H1 (cell line): ENCODE measurements around the gene TMEM229B. TPM values are rescaled to one million over a fixed set of nuclear protein-coding genes. Genes with fewer than 3 reads are reported as not detected.

Experiments used
- CTCF ChIA-PET: fragments of 300-600 bp; sonication (Branson Sonifier 250); formaldehyde crosslinking; loops from one replicate; lab custom pipeline; 2021; ENCODE audit not compliant: partially characterized antibody; lab: Charles Lee
- POLR2A ChIA-PET: fragments of 300-600 bp; sonication (Branson Sonifier 250); formaldehyde crosslinking; loops from one replicate; lab custom pipeline; 2021; ENCODE audit warnings: inconsistent platforms; ENCODE audit not compliant: partially characterized antibody; lab: Charles Lee
- DNase-seq, 2 experiments: peaks; one replicate each; pipeline versions ENCODE4 v3.0.0 to v3.0.0-alpha.2; 2010 to 2022; ENCODE audit warnings: low spot score in 2 of 2, low read depth in 1 of 2, mixed read lengths in 1 of 2
- FAIRE-seq: peaks from 2 replicates; lab custom pipeline; 2011; peaks lifted over from hg19 to GRCh38; lab: Jason Lieb, UNC
- H2AFZ ChIP-seq: 2 replicates; pipeline ENCODE4 v1.8.1; 2012; ENCODE audit warnings: low read length, inconsistent platforms
- H2AK5ac ChIP-seq: 2 replicates; pipeline ENCODE4 v1.6.1; 2013; ENCODE audit warnings: low read depth, low read length
- H2BK120ac ChIP-seq: replicated peaks from 2 replicates; pipeline ENCODE3; 2013; ENCODE audit warnings: low read depth, low read length, inconsistent platforms
- H2BK12ac ChIP-seq: 2 replicates; pipeline ENCODE4 v1.6.1; 2013; ENCODE audit warnings: low read depth, low read length
- H2BK15ac ChIP-seq: 2 replicates; pipeline ENCODE4 v1.6.1; 2013; ENCODE audit warnings: low read length
- H2BK20ac ChIP-seq: 2 replicates; pipeline ENCODE4 v1.6.1; 2013; ENCODE audit warnings: low read length
- H2BK5ac ChIP-seq: 2 replicates; pipeline ENCODE4 v1.6.1; 2013; ENCODE audit warnings: low read depth, low read length
- H3K14ac ChIP-seq: 2 replicates; pipeline ENCODE4 v1.6.1; 2013; ENCODE audit warnings: inconsistent platforms; ENCODE audit not compliant: insufficient read length
- H3K18ac ChIP-seq: 2 replicates; pipeline ENCODE4 v1.6.1; 2013; ENCODE audit warnings: low read length; ENCODE audit errors: extremely low read depth
- H3K23ac ChIP-seq: 2 replicates; pipeline ENCODE4 v1.6.1; 2013; ENCODE audit warnings: inconsistent platforms; ENCODE audit not compliant: insufficient read length
- H3K23me2 ChIP-seq: 2 replicates; pipeline ENCODE4 v1.6.1; 2013; ENCODE audit warnings: low read depth, low read length
- H3K27ac ChIP-seq: 2 replicates; pipeline ENCODE4 v1.6.1; 2011; ENCODE audit warnings: low read depth, low read length, inconsistent platforms
- H3K27me3 ChIP-seq, 4 experiments: replicated peaks in 1 of 4; 1 replicate in 1 of 4; 2 replicates in 3 of 4; pipeline versions ENCODE4 v1.6.1 to v1.8.1; 2011 to 2013; ENCODE audit warnings: low read length in 3 of 4, mild to moderate bottlenecking in 3 of 4, inconsistent platforms in 2 of 4, mixed read lengths in 2 of 4, moderate library complexity in 1 of 4; ENCODE audit not compliant: control insufficient read depth in 3 of 4, insufficient read depth in 3 of 4; ENCODE audit errors: extremely low read depth in 1 of 4
- H3K36me3 ChIP-seq, 4 experiments: 2 replicates each; pipeline versions ENCODE4 v1.6.1 to v1.8.1; 2011 to 2013; ENCODE audit warnings: mild to moderate bottlenecking in 4 of 4, low read length in 3 of 4, moderate library complexity in 2 of 4, control low read depth in 1 of 4, inconsistent platforms in 1 of 4; ENCODE audit not compliant: insufficient read depth in 4 of 4, control insufficient read depth in 2 of 4
- H3K4ac ChIP-seq: replicated peaks from 2 replicates; pipeline ENCODE3; 2013; ENCODE audit warnings: low read length, low read depth, mixed read lengths, inconsistent platforms; ENCODE audit not compliant: insufficient read length
- H3K4me1 ChIP-seq, 4 experiments: replicated peaks in 1 of 4; 1 replicate in 1 of 4; 2 replicates in 3 of 4; pipeline versions ENCODE4 v1.6.1 to v1.8.1; 2011 to 2013; ENCODE audit warnings: low read length in 3 of 4, inconsistent platforms in 2 of 4, mixed read lengths in 1 of 4; ENCODE audit not compliant: insufficient read depth in 4 of 4, control insufficient read depth in 3 of 4
- H3K4me2 ChIP-seq, 2 experiments: 2 replicates each; pipeline versions ENCODE4 v1.6.1 to v1.8.1; 2011 to 2013; ENCODE audit warnings: low read depth in 2 of 2, low read length in 2 of 2, control low read depth in 1 of 2, inconsistent platforms in 1 of 2, mild to moderate bottlenecking in 1 of 2; ENCODE audit not compliant: insufficient read depth in 1 of 2
- H3K4me3 ChIP-seq, 4 experiments: fragments of 200-600, 300-600 bp in 1 of 4; sonication (generic), shearing (Covaris generic), sonication (Bioruptor Twin) in 1 of 4; 2 replicates each; pipeline versions ENCODE4 v1.5.1 to v1.8.1; 2011 to 2016; ENCODE audit warnings: low read length in 4 of 4, low read depth in 3 of 4, control low read depth in 2 of 4, inconsistent platforms in 2 of 4, mild to moderate bottlenecking in 2 of 4, mixed read lengths in 1 of 4, moderate library complexity in 1 of 4; ENCODE audit not compliant: insufficient read depth in 2 of 4; ENCODE audit errors: extremely low read depth in 1 of 4
- H3K56ac ChIP-seq: replicated peaks from 2 replicates; pipeline ENCODE3; 2013; ENCODE audit warnings: low read depth, mild to moderate bottlenecking, mixed read lengths, low read length, inconsistent platforms; ENCODE audit not compliant: insufficient read length
- H3K79me1 ChIP-seq: 2 replicates; pipeline ENCODE4 v1.6.1; 2013; ENCODE audit warnings: low read depth, low read length, control low read depth
- H3K79me2 ChIP-seq, 2 experiments: 2 replicates each; pipeline versions ENCODE4 v1.6.1 to v1.8.1; 2012 to 2013; ENCODE audit warnings: low read length in 2 of 2, mild to moderate bottlenecking in 2 of 2, inconsistent platforms in 1 of 2; ENCODE audit not compliant: insufficient read depth in 2 of 2, control insufficient read depth in 1 of 2
- H3K9ac ChIP-seq, 4 experiments: replicated peaks in 1 of 4; 1 replicate in 1 of 4; 2 replicates in 3 of 4; pipeline versions ENCODE4 v1.6.1 to v1.8.1; 2011 to 2013; ENCODE audit warnings: low read depth in 3 of 4, low read length in 3 of 4, control low read depth in 2 of 4, mild to moderate bottlenecking in 2 of 4, moderate library complexity in 2 of 4, inconsistent platforms in 1 of 4; ENCODE audit errors: extremely low read depth in 1 of 4
- H3K9me3 ChIP-seq, 2 experiments: 2 replicates each; pipeline versions ENCODE4 v1.6.1 to v1.8.1; 2012 to 2013; ENCODE audit warnings: mild to moderate bottlenecking in 2 of 2, moderate library complexity in 2 of 2, control low read depth in 1 of 2, inconsistent platforms in 1 of 2, low read depth in 1 of 2, low read length in 1 of 2, mixed read lengths in 1 of 2; ENCODE audit not compliant: insufficient read depth in 2 of 2
- H4K20me1 ChIP-seq, 2 experiments: replicated peaks in 1 of 2; 2 replicates each; pipeline versions ENCODE3 to v1.8.1; 2011 to 2013; ENCODE audit warnings: inconsistent platforms in 2 of 2, low read length in 2 of 2, mild to moderate bottlenecking in 1 of 2; ENCODE audit not compliant: insufficient read depth in 2 of 2, control insufficient read depth in 1 of 2
- H4K5ac ChIP-seq: 2 replicates; pipeline ENCODE4 v1.6.1; 2013; ENCODE audit warnings: low read length, low read depth, mixed read lengths, inconsistent platforms; ENCODE audit not compliant: insufficient read length
- H4K8ac ChIP-seq: 2 replicates; pipeline ENCODE4 v1.8.0; 2013; ENCODE audit warnings: mild to moderate bottlenecking, moderate library complexity, low read length, inconsistent platforms; ENCODE audit not compliant: insufficient read depth; ENCODE audit errors: extremely low read depth
- H4K91ac ChIP-seq: replicated peaks from 2 replicates; pipeline ENCODE3; 2013; ENCODE audit warnings: low read length, mixed read lengths, inconsistent platforms; ENCODE audit not compliant: insufficient read length
- BCL11A ChIP-seq, 2 experiments: IDR thresholded peaks; one replicate each; pipeline ENCODE4 v1.6.1; 2011; ENCODE audit warnings: low read depth in 2 of 2, low read length in 2 of 2, mild to moderate bottlenecking in 2 of 2
- CTCF ChIP-seq, 3 experiments: IDR thresholded peaks; 1 replicate in 2 of 3; 2 replicates in 1 of 3; pipeline versions ENCODE4 v1.5.1 to v1.6.1; 2011; ENCODE audit warnings: low read length in 3 of 3, mild to moderate bottlenecking in 3 of 3, inconsistent platforms in 2 of 3, low read depth in 1 of 3, moderate library complexity in 1 of 3; ENCODE audit not compliant: insufficient read depth in 1 of 3; ENCODE audit errors: control extremely low read depth in 1 of 3
- WGBS, 2 experiments: shearing (Covaris generic) in 1 of 2; methylation state at CpG; one replicate each; pipeline versions ENCODE4 v1.1.6 to v1.1.7; 2013 to 2015; ENCODE audit warnings: low lambda C conversion rate in 2 of 2, mixed read lengths in 2 of 2, inconsistent platforms in 1 of 2, low coverage in 1 of 2, missing lambda C conversion rate in 1 of 2; ENCODE audit not compliant: insufficient replicate concordance in 2 of 2, insufficient coverage in 1 of 2, insufficient read length in 1 of 2; ENCODE audit errors: extremely low coverage in 1 of 2, missing lambda C conversion rate in 1 of 2; 5-methylcytosine and 5-hydroxymethylcytosine counted together
- polyA plus RNA-seq, 7 experiments: library from polyadenylated mRNA; depleted of rRNA in 3 of 7; stranded (reverse) in 5 of 7; unstranded in 2 of 7; fragments of >200 nt in 5 of 7; fragments of 200-250 nt in 2 of 7; gene quantifications; 1 replicate in 5 of 7; 2 replicates in 1 of 7; 4 replicates in 1 of 7; pipeline versions ENCODE4 v1.2.1 to v1.2.3, GENCODE V29; 2011 to 2013; ENCODE audit warnings: missing spikeins in 2 of 7, mixed read lengths in 2 of 7
- total RNA-seq: library from RNA; stranded (reverse); fragmentation: NEBNext Ultra II Directional; extraction: Animal tissue kit (Norgen Biotek cat#: 25700); gene quantifications from 2 replicates; pipeline ENCODE4 v1.2.1, GENCODE V29; 2021

TMEM229B gene
- total and polyA plus RNA-seq, 2 of the 8 experiments (the other 6 are each of a cell fraction or from before 2014, with no cell fraction given): 0.73 to 0.85 TPM

DNA sequence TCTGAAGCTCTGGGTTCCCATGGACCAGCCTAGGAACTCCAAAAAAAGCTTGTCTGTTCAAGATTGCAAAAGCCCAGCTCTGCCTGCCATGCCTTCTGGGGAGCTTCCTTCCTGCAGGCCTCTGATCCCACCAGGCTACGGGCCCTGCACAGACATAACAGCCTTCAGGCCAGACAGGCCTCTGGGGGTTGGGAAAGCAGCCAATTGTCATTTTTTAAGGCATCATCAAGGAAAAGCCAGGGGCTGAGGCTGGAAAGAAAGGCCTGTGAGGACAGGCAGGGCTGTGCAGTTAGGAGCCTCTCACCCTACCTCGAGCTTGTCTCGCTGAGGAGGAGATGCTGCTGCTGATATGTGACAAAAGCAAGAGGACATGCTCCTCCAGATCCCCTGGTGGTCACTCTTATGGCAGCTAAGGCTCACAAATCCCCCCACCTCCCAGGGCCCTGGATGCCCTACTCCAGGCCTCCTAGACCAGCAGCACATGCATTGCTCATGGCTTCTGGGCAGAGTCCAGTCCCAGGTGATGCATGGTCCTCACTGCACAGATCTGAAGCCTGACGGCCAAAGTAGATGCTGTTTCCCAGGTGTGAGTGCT lies 2.9 kb downstream of the TMEM229B start:
- FAIRE-seq: no peak
- 95% methylated on average over 4 of the region's 4 CpGs; no CpG with 5 or more reads in 1 of the 2 experiments for WGBS, 2 experiments
- CTCF ChIA-PET: interaction anchor here (0.7 to 4.0 kb wide), 15 partner anchors 9 to 219 kb away, joined by 3 to 23 read pairs (median 4); no protein-coding TSS in a partner anchor

More for the DNA sequence above, 2.9 kb downstream of the TMEM229B start:
- Histone ChIP-seq H3K23me2 (no peaks in the 10 kb centered on the region), H3K4me3 (no peak overlapping the region), H3K27ac (no peak overlapping the region), H3K36me3 (no peaks in the 10 kb centered on the region), H2BK120ac (no peak overlapping the region), H3K79me1 (no peaks in the 10 kb centered on the region), H3K23ac (no peak overlapping the region), H3K4ac (no peak overlapping the region), H2AFZ (no peak overlapping the region), H3K18ac (no peak overlapping the region), H3K4me1 (no peaks in the 10 kb centered on the region), H2BK20ac (no peak overlapping the region), H2BK12ac (no peak overlapping the region), H4K91ac (peak overlapping the region; percentile 18), H3K56ac (no peak overlapping the region), H4K8ac (no peak overlapping the region), H3K9me3 (no peaks in the 10 kb centered on the region), H2BK15ac (no peak overlapping the region), H3K4me2 (no peak overlapping the region), H3K79me2 (no peaks in the 10 kb centered on the region), H3K27me3 (no peaks in the 10 kb centered on the region), H4K5ac (no peak overlapping the region), H3K14ac (no peak overlapping the region), H2AK5ac (no peak overlapping the region), H2BK5ac (no peak overlapping the region), H4K20me1 (no peaks in the 10 kb centered on the region), H3K9ac (no peak overlapping the region)
- no peak for DNase-seq
- POLR2A ChIA-PET: no interaction called here
- no peak for TF ChIP-seq BCL11A (IDR thresholded peaks at IDR 0.05; ENCODE audit: low read depth in 2 of 2, low read length in 2 of 2)
- TF ChIP-seq CTCF (IDR thresholded peaks at IDR 0.05; ENCODE audit: control extremely low read depth in 1 of 3, insufficient read depth in 1 of 3, low read depth in 1 of 3, low read length in 3 of 3): peak; percentile 8 to 15 (median 13); a peak in 3 of 4 replicates
